ENCODE data around the gene NT5C3A. TPM values are rescaled to one million over a fixed set of nuclear protein-coding genes. Genes with fewer than 3 reads are reported as not detected.

The NT5C3A gene
- total and polyA plus RNA-seq, 2 donors from 2014 or later, result 22.2 to 29.0 TPM

GRCh38 chr7:33053721-33054120 is 8.9 kb downstream of the NT5C3A start:
- FAIRE-seq (no peak), DNase-seq (no peak)
- no peak overlapping the region for H3K4me3 ChIP-seq (ENCODE audit: low read length in 3 of 3)
- no peak for TF ChIP-seq CTCF (IDR thresholded peaks at IDR 0.05; ENCODE audit: borderline replicate concordance, extremely low read depth, insufficient read depth)
- intact Hi-C loops (cut with DNase I), result no loop called here
- H3K36me3 ChIP-seq (ENCODE audit: control insufficient read depth in 2 of 3, insufficient read depth in 3 of 3, low read length in 3 of 3), result no peaks in the 10 kb centered on the region
- H3K27me3 ChIP-seq (ENCODE audit: control insufficient read depth, insufficient read depth, low read length), result no peaks in the 10 kb centered on the region
- H3K27ac ChIP-seq (ENCODE audit: low read depth in 2 of 2, low read length in 2 of 2), result no peak overlapping the region
- no peak overlapping the region for H3K9ac ChIP-seq (ENCODE audit: low read length in 3 of 3)
- no peaks in the 10 kb centered on the region for H3K9me3 ChIP-seq (ENCODE audit: control insufficient read depth in 2 of 3, insufficient read depth in 1 of 3, low read length in 3 of 3)
- peaks cover 0 to 9% (median 3%) of the 10 kb centered on the region in 3 donors for H3K4me1 ChIP-seq (ENCODE audit: control insufficient read depth in 2 of 3, insufficient read depth in 2 of 3, low read depth in 1 of 3, low read length in 3 of 3)

GRCh38 chr7:33050535-33051318 is 11.8 kb downstream of the NT5C3A start:
- intact Hi-C loops (cut with DNase I), result no loop called here
- H3K9ac ChIP-seq (ENCODE audit: low read length in 3 of 3), result no peak overlapping the region
- DNase-seq (peak in 3 of 5 donors; percentile 20 to 80 (median 72)), FAIRE-seq (peak; percentile 51)
- peaks cover 0 to 9% (median 3%) of the 10 kb centered on the region in 3 donors for H3K4me1 ChIP-seq (ENCODE audit: control insufficient read depth in 2 of 3, insufficient read depth in 2 of 3, low read depth in 1 of 3, low read length in 3 of 3)
- peak; percentile 54 for TF ChIP-seq CTCF (IDR thresholded peaks at IDR 0.05; ENCODE audit: borderline replicate concordance, extremely low read depth, insufficient read depth)
- H3K36me3 ChIP-seq (ENCODE audit: control insufficient read depth in 2 of 3, insufficient read depth in 3 of 3, low read length in 3 of 3), result no peaks in the 10 kb centered on the region
- H3K4me3 ChIP-seq (ENCODE audit: low read length in 3 of 3), result peak overlapping the region in 2 of 3 donors; percentile 23 to 40
- H3K9me3 ChIP-seq (ENCODE audit: control insufficient read depth in 2 of 3, insufficient read depth in 1 of 3, low read length in 3 of 3), result no peaks in the 10 kb centered on the region
- H3K27me3 ChIP-seq (ENCODE audit: control insufficient read depth, insufficient read depth, low read length), result no peaks in the 10 kb centered on the region
- no peak overlapping the region for H3K27ac ChIP-seq (ENCODE audit: low read depth in 2 of 2, low read length in 2 of 2)

DNA sequence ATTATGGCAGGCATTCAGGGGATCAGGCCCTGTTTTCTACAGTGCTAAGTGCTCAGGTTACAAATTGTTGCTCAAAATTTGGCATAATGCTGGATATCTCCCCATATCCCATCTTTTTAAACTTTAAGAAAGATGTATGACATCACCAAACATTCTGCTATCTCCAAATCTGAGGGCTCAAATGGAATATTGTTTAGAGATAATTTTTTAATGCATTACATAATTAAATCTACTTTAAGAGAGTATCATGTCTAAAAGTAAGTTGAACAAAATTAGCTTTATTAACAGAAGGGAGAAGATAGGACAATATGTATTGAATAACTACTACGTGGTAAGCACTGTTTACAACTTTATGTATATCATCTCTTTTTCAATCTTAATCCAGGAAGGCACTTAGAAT is 13.9 kb downstream of the NT5C3A start:
- DNase-seq, result no peak
- Histone ChIP-seq H3K27me3 (ENCODE audit: control insufficient read depth, insufficient read depth, low read length) (no peaks in the 10 kb centered on the region), H3K27ac (ENCODE audit: low read depth in 2 of 2, low read length in 2 of 2) (no peak overlapping the region), H3K4me3 (ENCODE audit: low read length in 3 of 3) (no peak overlapping the region), H3K9me3 (ENCODE audit: control insufficient read depth in 2 of 3, insufficient read depth in 1 of 3, low read length in 3 of 3) (no peaks in the 10 kb centered on the region), H3K4me1 (ENCODE audit: control insufficient read depth in 2 of 3, insufficient read depth in 2 of 3, low read depth in 1 of 3, low read length in 3 of 3) (peaks cover 0 to 20% (median 3%) of the 10 kb centered on the region in 3 donors), H3K36me3 (ENCODE audit: control insufficient read depth in 2 of 3, insufficient read depth in 3 of 3, low read length in 3 of 3) (no peaks in the 10 kb centered on the region), H3K9ac (ENCODE audit: low read length in 3 of 3) (no peak overlapping the region)
- no peak for TF ChIP-seq CTCF (IDR thresholded peaks at IDR 0.05; ENCODE audit: borderline replicate concordance, extremely low read depth, insufficient read depth)
- no peak for FAIRE-seq
- intact Hi-C loops (cut with DNase I), result no loop called here

Measured in kidney (tissue), 14 donors.